OCI-LY1 (cell line): ENCODE measurements around the gene EPAS1.

Source experiments
- CTCF ChIP-seq: fragments of 200-600 bp; sonication (generic), shearing (Covaris generic); IDR thresholded peaks from 2 replicates; pipeline ENCODE4 v1.5.1; 2017; ENCODE audit warnings: mild to moderate bottlenecking, antibody characterized with exemption, low read length, moderate library complexity, mixed read lengths
- EZH2 ChIP-seq: fragments of 200-600 bp; sonication (generic), shearing (Covaris generic); IDR thresholded peaks from 2 replicates; pipeline ENCODE4 v1.8.0; 2017; ENCODE audit warnings: borderline replicate concordance, mixed run types, mild to moderate bottlenecking, antibody characterized with exemption, low read length, moderate library complexity, mixed read lengths

GRCh38 chr2:46331109-46331766, 34.0 kb downstream of the EPAS1 start:
- no peak for TF ChIP-seq CTCF
- TF ChIP-seq EZH2, result no peak
